Measurements from ENCODE around the gene ANO3. TPM values are rescaled to one million over a fixed set of nuclear protein-coding genes. Genes with fewer than 3 reads are reported as not detected.

ANO3 gene
- total RNA-seq, 1 donor from 2014 or later: not detected

- no peaks in the 10 kb centered on the region for H3K9me3 ChIP-seq
- no peak for DNase-seq (ENCODE audit: extremely low spot score in 2 of 2)
- no peak overlapping the region for H3K27ac ChIP-seq
- H3K4me1 ChIP-seq: no peaks in the 10 kb centered on the region
- no peaks in the 10 kb centered on the region for H3K36me3 ChIP-seq
- no peaks in the 10 kb centered on the region for H3K27me3 ChIP-seq
- no peak overlapping the region for H3K4me3 ChIP-seq
- TF ChIP-seq POLR2A (IDR thresholded peaks at IDR 0.05): no peak
- no peak for TF ChIP-seq POLR2AphosphoS5 (IDR thresholded peaks at IDR 0.05; ENCODE audit: insufficient read depth in 1 of 2, low read depth in 1 of 2)
- no peak for TF ChIP-seq CTCF (IDR thresholded peaks at IDR 0.05)
- intact Hi-C loops (cut with DNase I): no loop called here
Observed at GRCh38 chr11:26665946-26666345, 334.0 kb downstream of the ANO3 start.

- no peak for TF ChIP-seq POLR2A (IDR thresholded peaks at IDR 0.05)
- TF ChIP-seq CTCF (IDR thresholded peaks at IDR 0.05): no peak
- TF ChIP-seq POLR2AphosphoS5 (IDR thresholded peaks at IDR 0.05; ENCODE audit: insufficient read depth in 1 of 2, low read depth in 1 of 2): no peak
- intact Hi-C loops (cut with DNase I): no loop called here
- Histone ChIP-seq H3K4me3 (no peak overlapping the region), H3K27me3 (no peaks in the 10 kb centered on the region), H3K9me3 (no peaks in the 10 kb centered on the region), H3K36me3 (no peaks in the 10 kb centered on the region), H3K27ac (no peak overlapping the region), H3K4me1 (no peaks in the 10 kb centered on the region)
- no peak for DNase-seq (ENCODE audit: extremely low spot score in 2 of 2)
Observed at GRCh38 chr11:26675233-26675928, 343.5 kb downstream of the ANO3 start.

GRCh38 chr11:26676641-26677040, 344.7 kb downstream of the ANO3 start:
- TF ChIP-seq POLR2A (IDR thresholded peaks at IDR 0.05) (no peak), CTCF (IDR thresholded peaks at IDR 0.05) (no peak), POLR2AphosphoS5 (IDR thresholded peaks at IDR 0.05; ENCODE audit: insufficient read depth in 1 of 2, low read depth in 1 of 2) (no peak)
- H3K4me3 ChIP-seq: no peak overlapping the region
- DNase-seq (ENCODE audit: extremely low spot score in 2 of 2): no peak
- H3K27ac ChIP-seq: no peak overlapping the region
- no peaks in the 10 kb centered on the region for H3K36me3 ChIP-seq
- intact Hi-C loops (cut with DNase I): no loop called here
- no peaks in the 10 kb centered on the region for H3K9me3 ChIP-seq
- no peaks in the 10 kb centered on the region for H3K4me1 ChIP-seq
- no peaks in the 10 kb centered on the region for H3K27me3 ChIP-seq

GRCh38 chr11:26677566-26677965, 345.6 kb downstream of the ANO3 start:
- no peak for DNase-seq (ENCODE audit: extremely low spot score in 2 of 2)
- no peaks in the 10 kb centered on the region for H3K27me3 ChIP-seq
- no peak overlapping the region for H3K27ac ChIP-seq
- intact Hi-C loops (cut with DNase I): no loop called here
- no peaks in the 10 kb centered on the region for H3K9me3 ChIP-seq
- no peak for TF ChIP-seq POLR2A (IDR thresholded peaks at IDR 0.05)
- TF ChIP-seq POLR2AphosphoS5 (IDR thresholded peaks at IDR 0.05; ENCODE audit: insufficient read depth in 1 of 2, low read depth in 1 of 2): peak in 1 of 2 donors; percentile 22
- no peak for TF ChIP-seq CTCF (IDR thresholded peaks at IDR 0.05)
- no peaks in the 10 kb centered on the region for H3K4me1 ChIP-seq
- no peaks in the 10 kb centered on the region for H3K36me3 ChIP-seq
- H3K4me3 ChIP-seq: no peak overlapping the region

- H3K9me3 ChIP-seq: no peaks in the 10 kb centered on the region
- H3K27ac ChIP-seq: no peak overlapping the region
- H3K27me3 ChIP-seq: no peaks in the 10 kb centered on the region
- TF ChIP-seq CTCF (IDR thresholded peaks at IDR 0.05) (no peak), POLR2AphosphoS5 (IDR thresholded peaks at IDR 0.05; ENCODE audit: insufficient read depth in 1 of 2, low read depth in 1 of 2) (no peak), POLR2A (IDR thresholded peaks at IDR 0.05) (no peak)
- no peak for DNase-seq (ENCODE audit: extremely low spot score in 2 of 2)
- no peak overlapping the region for H3K4me3 ChIP-seq
- intact Hi-C loops (cut with DNase I): no loop called here
- H3K4me1 ChIP-seq: no peaks in the 10 kb centered on the region
- H3K36me3 ChIP-seq: no peaks in the 10 kb centered on the region
Observed at GRCh38 chr11:26687351-26687750, 355.4 kb downstream of the ANO3 start.

Measured in vagina (tissue), 2 donors.